PFSK-1 (cell line): Measurements from ENCODE around the gene CGB2.

Experiments
- POLR2AphosphoS5 ChIP-seq: IDR thresholded peaks from 2 replicates; pipeline ENCODE4 v1.6.1; 2012; ENCODE audit warnings: low read depth, mild to moderate bottlenecking, control low read depth, low read length, moderate library complexity
- SIN3A ChIP-seq: IDR thresholded peaks from 2 replicates; pipeline ENCODE4 v1.6.1; 2012; ENCODE audit warnings: mild to moderate bottlenecking, low read length, moderate library complexity, borderline replicate concordance; ENCODE audit not compliant: insufficient read depth
- TF ChIP-seq, protein P1 (sequence below), 2 experiments: IDR thresholded peaks; 2 replicates each; pipeline versions ENCODE4 v1.6.1 to v1.8.0; 2011 to 2012; ENCODE audit warnings: low read depth in 2 of 2, low read length in 2 of 2, control low read depth in 1 of 2, inconsistent platforms in 1 of 2, mild to moderate bottlenecking in 1 of 2, moderate library complexity in 1 of 2; ENCODE audit not compliant: insufficient read depth in 1 of 2

DNA sequence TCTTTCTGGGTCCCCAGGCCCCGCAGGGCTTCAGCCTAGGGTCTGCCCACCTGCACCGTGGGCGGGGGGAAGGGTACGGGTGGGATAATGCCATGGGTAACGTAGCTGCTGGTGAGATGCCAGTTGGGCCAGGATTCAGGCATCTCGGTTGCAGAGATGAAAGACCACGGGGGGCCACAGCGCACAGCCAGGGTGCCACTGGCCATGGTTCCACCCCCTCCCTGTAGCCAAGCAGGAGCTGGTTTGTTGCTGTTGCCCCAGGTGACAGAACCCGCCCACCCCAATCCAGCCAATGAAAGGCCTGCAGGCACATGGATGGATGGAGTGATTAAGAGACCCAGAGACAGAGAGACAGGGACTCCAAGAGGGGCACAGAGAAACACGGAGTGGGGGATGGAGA lies 26.9 kb downstream of the CGB2 start:
- no peak for TF ChIP-seq POLR2AphosphoS5
- TF ChIP-seq, protein P1, sequence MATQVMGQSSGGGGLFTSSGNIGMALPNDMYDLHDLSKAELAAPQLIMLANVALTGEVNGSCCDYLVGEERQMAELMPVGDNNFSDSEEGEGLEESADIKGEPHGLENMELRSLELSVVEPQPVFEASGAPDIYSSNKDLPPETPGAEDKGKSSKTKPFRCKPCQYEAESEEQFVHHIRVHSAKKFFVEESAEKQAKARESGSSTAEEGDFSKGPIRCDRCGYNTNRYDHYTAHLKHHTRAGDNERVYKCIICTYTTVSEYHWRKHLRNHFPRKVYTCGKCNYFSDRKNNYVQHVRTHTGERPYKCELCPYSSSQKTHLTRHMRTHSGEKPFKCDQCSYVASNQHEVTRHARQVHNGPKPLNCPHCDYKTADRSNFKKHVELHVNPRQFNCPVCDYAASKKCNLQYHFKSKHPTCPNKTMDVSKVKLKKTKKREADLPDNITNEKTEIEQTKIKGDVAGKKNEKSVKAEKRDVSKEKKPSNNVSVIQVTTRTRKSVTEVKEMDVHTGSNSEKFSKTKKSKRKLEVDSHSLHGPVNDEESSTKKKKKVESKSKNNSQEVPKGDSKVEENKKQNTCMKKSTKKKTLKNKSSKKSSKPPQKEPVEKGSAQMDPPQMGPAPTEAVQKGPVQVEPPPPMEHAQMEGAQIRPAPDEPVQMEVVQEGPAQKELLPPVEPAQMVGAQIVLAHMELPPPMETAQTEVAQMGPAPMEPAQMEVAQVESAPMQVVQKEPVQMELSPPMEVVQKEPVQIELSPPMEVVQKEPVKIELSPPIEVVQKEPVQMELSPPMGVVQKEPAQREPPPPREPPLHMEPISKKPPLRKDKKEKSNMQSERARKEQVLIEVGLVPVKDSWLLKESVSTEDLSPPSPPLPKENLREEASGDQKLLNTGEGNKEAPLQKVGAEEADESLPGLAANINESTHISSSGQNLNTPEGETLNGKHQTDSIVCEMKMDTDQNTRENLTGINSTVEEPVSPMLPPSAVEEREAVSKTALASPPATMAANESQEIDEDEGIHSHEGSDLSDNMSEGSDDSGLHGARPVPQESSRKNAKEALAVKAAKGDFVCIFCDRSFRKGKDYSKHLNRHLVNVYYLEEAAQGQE (IDR thresholded peaks at IDR 0.05; ENCODE audit: insufficient read depth in 1 of 2, low read depth in 2 of 2, low read length in 2 of 2), result no peak
- TF ChIP-seq SIN3A, result no peak
